ENCODE results near the gene TPR.

TPR gene

GRCh38 chr1:186315570-186315969 is 59.5 kb downstream of the TPR start:
- DNase-seq (ENCODE audit: low spot score): no peak
- POLR2A ChIA-PET (ENCODE audit: low non-redundant PET): no interaction called here
- H3K27ac ChIP-seq: no peak overlapping the region
- CTCF ChIA-PET: interaction anchor here (0.6 kb wide), 1 partner anchor 14 kb away, joined by 3 read pairs; no protein-coding TSS in a partner anchor
- TF ChIP-seq CTCF (conservative IDR thresholded peaks at IDR 0.05; ENCODE audit: low read depth): no peak

DNA sequence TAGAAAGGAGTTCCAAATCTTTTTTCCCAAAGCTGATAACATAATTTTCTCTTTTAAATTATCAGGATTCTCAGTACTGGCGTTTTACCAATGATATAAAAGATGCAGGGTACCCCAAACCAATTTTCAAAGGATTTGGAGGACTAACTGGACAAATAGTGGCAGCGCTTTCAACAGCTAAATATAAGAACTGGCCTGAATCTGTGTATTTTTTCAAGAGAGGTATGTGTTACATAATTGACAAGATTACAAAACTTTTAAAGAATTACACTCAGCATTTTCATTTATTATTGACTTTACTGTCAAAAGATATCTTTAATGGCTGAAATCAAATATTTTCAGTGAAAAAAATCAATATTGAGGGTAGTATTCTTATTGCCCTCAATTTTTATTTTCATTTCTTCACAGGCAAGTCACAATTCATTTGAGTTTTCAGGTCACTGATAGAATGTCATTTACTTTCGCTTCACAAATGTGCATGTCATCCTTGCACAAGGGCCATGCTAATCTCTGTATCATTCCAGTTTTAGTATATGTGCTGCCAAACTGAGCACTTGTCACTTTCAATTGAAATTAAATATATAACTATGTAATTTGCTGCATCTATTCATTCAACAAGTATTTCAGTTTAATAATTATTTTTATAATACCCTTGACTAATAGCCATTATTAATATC is 63.5 kb downstream of the TPR start:
- H3K27ac ChIP-seq: no peak overlapping the region
- ChIA-PET POLR2A (ENCODE audit: low non-redundant PET) (no interaction called here), CTCF (no interaction called here)
- DNase-seq (ENCODE audit: low spot score): no peak
- TF ChIP-seq CTCF (conservative IDR thresholded peaks at IDR 0.05; ENCODE audit: low read depth): no peak

DNA sequence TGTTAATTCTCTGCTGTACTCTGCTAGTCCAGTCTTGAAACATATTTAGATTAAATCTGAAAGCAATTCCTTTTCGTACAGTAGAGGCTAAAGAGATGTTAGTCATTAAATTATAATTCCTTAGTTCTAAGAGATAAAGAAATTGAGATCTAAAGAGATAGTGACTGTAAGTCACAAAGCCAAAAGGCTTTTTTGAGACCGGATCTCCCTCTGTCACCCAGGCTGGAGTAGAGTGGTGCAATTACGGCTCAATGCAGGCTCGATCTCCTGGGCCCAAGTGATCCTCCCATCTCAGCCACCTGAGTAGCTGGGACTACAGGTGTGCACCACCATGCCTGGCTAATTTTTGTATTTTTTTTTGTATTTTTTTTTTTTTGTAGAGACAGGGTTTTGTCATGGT is 64.7 kb downstream of the TPR start:
- ChIA-PET CTCF (no interaction called here), POLR2A (ENCODE audit: low non-redundant PET) (no interaction called here)
- no peak overlapping the region for H3K27ac ChIP-seq
- DNase-seq (ENCODE audit: low spot score): no peak
- TF ChIP-seq CTCF (conservative IDR thresholded peaks at IDR 0.05; ENCODE audit: low read depth): no peak

- no peak for DNase-seq (ENCODE audit: low spot score)
- TF ChIP-seq CTCF (conservative IDR thresholded peaks at IDR 0.05; ENCODE audit: low read depth): no peak
- POLR2A ChIA-PET (ENCODE audit: low non-redundant PET): no interaction called here
- CTCF ChIA-PET: no interaction called here
- no peak overlapping the region for H3K27ac ChIP-seq
These were observed 66.6 kb downstream of the TPR start for GRCh38 chr1:186308264-186309060.

DNA sequence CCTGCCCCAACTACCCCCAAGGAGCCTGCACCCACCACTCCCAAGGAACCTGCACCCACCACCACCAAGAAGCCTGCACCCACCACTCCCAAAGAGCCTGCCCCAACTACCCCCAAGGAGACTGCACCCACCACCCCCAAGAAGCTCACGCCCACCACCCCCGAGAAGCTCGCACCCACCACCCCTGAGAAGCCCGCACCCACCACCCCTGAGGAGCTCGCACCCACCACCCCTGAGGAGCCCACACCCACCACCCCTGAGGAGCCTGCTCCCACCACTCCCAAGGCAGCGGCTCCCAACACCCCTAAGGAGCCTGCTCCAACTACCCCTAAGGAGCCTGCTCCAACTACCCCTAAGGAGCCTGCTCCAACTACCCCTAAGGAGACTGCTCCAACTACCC is 67.6 kb downstream of the TPR start:
- CTCF ChIA-PET: no interaction called here
- no peak for TF ChIP-seq CTCF (conservative IDR thresholded peaks at IDR 0.05; ENCODE audit: low read depth)
- no peak for DNase-seq (ENCODE audit: low spot score)
- no peak overlapping the region for H3K27ac ChIP-seq
- POLR2A ChIA-PET (ENCODE audit: low non-redundant PET): no interaction called here

DNA sequence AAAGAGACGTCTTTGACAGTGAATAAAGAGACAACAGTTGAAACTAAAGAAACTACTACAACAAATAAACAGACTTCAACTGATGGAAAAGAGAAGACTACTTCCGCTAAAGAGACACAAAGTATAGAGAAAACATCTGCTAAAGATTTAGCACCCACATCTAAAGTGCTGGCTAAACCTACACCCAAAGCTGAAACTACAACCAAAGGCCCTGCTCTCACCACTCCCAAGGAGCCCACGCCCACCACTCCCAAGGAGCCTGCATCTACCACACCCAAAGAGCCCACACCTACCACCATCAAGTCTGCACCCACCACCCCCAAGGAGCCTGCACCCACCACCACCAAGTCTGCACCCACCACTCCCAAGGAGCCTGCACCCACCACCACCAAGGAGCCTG is 68.5 kb downstream of the TPR start:
- TF ChIP-seq CTCF (conservative IDR thresholded peaks at IDR 0.05; ENCODE audit: low read depth): no peak
- CTCF ChIA-PET: no interaction called here
- H3K27ac ChIP-seq: no peak overlapping the region
- POLR2A ChIA-PET (ENCODE audit: low non-redundant PET): no interaction called here
- DNase-seq (ENCODE audit: low spot score): no peak
